Chondrocyte (in vitro differentiated cells): ENCODE measurements around the gene PES1. TPM values are rescaled to one million over a fixed set of nuclear protein-coding genes. Genes with fewer than 3 reads are reported as not detected.

Experiments used
- DNase-seq: peaks from one replicate; pipeline ENCODE4 v3.0.0; 2021; ENCODE audit warnings: mixed read lengths, low spot score
- H3K27ac Mint-ChIP-seq: one replicate; pipeline ENCODE4 v1.8.0; 2021; ENCODE audit warnings: mild to moderate bottlenecking, moderate library complexity, mixed read lengths; ENCODE audit not compliant: unreplicated experiment
- H3K27me3 Mint-ChIP-seq: 2 replicates; pipeline ENCODE4 v1.8.0; 2021; ENCODE audit warnings: low read depth, mixed read lengths
- H3K36me3 Mint-ChIP-seq: 2 replicates; pipeline ENCODE4 v1.8.0; 2021; ENCODE audit warnings: low read depth, mixed read lengths
- H3K4me1 Mint-ChIP-seq: 2 replicates; pipeline ENCODE4 v1.8.0; 2021; ENCODE audit warnings: low read depth, mild to moderate bottlenecking, mixed read lengths
- H3K4me3 Mint-ChIP-seq: one replicate; pipeline ENCODE4 v1.8.0; 2021; ENCODE audit warnings: mild to moderate bottlenecking, moderate library complexity, mixed read lengths; ENCODE audit not compliant: unreplicated experiment
- H3K9me3 Mint-ChIP-seq: 2 replicates; pipeline ENCODE4 v1.8.0; 2021; ENCODE audit warnings: low read depth, mixed read lengths
- total RNA-seq: library from RNA; stranded (reverse); gene quantifications from 3 replicates; pipeline ENCODE4 v1.2.1, GENCODE V29; 2021
- TF ChIP-seq, protein P1 (sequence below): fragments of 200-600 bp; sonication (generic); IDR thresholded peaks from 2 replicates; pipeline ENCODE4 v1.5.0; 2021; ENCODE audit warnings: antibody characterized with exemption, mild to moderate bottlenecking, moderate library complexity

The PES1 gene
- total RNA-seq, 1 donor from 2014 or later = 53.6 TPM

DNA sequence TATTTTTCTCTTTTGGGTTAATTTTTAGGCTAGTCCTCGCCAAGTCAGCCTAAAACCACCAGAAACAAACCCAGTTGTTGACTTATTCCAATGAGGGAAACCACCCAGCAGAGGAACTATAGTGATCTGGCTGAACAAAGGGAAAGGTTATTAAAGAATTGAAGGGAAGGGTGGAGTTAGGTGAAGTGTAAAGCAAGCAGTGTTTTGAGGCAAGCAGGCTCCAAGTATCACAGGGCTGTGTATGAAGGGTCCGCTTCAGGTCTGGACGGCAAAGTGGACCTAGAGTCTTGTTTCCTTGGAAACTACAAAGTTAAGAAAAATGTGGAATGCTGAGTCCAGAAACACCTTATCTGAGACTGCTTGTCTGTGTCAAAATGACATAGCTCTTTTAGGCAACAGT lies 12.1 kb upstream of the PES1 start:
- Mint-ChIP-seq H3K36me3 (no peaks in the 10 kb centered on the region), H3K9me3 (no peaks in the 10 kb centered on the region), H3K4me3 (no peak overlapping the region), H3K4me1 (peaks cover 32% of the 10 kb centered on the region), H3K27ac (no peak overlapping the region), H3K27me3 (no peaks in the 10 kb centered on the region)
- TF ChIP-seq, protein P1, sequence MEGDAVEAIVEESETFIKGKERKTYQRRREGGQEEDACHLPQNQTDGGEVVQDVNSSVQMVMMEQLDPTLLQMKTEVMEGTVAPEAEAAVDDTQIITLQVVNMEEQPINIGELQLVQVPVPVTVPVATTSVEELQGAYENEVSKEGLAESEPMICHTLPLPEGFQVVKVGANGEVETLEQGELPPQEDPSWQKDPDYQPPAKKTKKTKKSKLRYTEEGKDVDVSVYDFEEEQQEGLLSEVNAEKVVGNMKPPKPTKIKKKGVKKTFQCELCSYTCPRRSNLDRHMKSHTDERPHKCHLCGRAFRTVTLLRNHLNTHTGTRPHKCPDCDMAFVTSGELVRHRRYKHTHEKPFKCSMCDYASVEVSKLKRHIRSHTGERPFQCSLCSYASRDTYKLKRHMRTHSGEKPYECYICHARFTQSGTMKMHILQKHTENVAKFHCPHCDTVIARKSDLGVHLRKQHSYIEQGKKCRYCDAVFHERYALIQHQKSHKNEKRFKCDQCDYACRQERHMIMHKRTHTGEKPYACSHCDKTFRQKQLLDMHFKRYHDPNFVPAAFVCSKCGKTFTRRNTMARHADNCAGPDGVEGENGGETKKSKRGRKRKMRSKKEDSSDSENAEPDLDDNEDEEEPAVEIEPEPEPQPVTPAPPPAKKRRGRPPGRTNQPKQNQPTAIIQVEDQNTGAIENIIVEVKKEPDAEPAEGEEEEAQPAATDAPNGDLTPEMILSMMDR = no peak
- no peak for DNase-seq

DNA sequence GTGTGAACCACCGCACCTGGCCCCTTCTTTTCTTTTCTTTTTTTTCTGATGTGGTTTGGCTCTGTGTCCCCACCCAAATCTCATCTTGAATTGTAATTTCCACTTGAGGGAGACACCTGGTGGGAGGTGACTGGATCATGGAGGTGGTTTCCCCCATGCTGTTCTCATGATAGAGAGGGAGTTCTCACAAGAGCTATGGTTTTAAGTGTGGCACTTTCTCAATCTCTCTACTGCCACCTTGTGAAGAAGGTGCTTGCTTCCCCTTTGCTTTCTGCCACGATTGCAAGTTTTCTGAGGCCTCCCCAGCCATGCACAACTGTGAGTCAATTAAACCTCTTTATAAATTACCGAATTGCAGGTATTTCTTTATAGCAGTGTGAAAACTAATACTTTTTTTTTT lies 10.3 kb upstream of the PES1 start:
- H3K4me1 Mint-ChIP-seq = peaks cover 15% of the 10 kb centered on the region
- no peaks in the 10 kb centered on the region for H3K27me3 Mint-ChIP-seq
- TF ChIP-seq, protein P1 = peak; percentile 74
- H3K4me3 Mint-ChIP-seq = no peak overlapping the region
- no peaks in the 10 kb centered on the region for H3K36me3 Mint-ChIP-seq
- H3K27ac Mint-ChIP-seq = no peak overlapping the region
- no peak for DNase-seq
- H3K9me3 Mint-ChIP-seq = no peaks in the 10 kb centered on the region

DNA sequence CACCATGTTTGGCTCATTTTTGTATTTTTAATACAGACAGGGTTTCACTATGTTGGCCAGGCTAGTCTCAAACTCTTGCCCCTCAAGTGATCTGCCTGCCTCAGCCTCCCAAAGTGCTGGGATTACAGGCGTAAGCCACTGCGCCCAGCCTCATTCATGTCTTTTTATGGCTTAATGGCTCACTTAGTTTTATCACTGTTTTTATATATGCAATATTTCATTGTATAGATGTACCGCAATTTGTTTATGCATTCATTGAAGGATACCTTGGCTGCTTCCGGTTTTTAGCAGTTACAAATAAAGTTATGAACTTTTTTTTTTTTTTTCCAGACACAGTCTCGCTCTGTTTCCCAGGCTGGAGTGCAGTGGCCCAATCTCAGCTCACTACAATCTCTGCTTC lies 9.8 kb upstream of the PES1 start:
- H3K9me3 Mint-ChIP-seq = no peaks in the 10 kb centered on the region
- TF ChIP-seq, protein P1 = no peak
- no peak for DNase-seq
- H3K36me3 Mint-ChIP-seq = no peaks in the 10 kb centered on the region
- H3K27ac Mint-ChIP-seq = no peak overlapping the region
- H3K27me3 Mint-ChIP-seq = no peaks in the 10 kb centered on the region
- H3K4me3 Mint-ChIP-seq = no peak overlapping the region
- peaks cover 10% of the 10 kb centered on the region for H3K4me1 Mint-ChIP-seq

DNA sequence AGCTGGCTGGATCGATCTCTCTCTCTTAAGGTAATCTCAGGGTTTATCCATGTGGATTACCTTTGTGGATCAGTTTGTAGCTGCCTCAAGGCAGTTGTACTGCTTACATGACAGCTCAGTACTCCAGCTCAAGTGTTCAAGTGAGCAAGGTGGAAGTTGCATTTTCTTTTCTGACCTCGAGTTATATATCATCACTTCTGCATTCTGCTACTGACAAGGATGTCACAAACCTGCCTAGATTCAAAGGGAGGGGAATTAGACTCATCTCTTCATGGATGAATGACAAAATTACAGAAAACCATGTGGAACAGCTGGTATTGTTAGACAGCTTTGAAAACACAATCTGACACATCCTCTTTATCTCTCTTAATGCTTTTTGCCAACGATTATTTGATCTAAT lies 9.2 kb upstream of the PES1 start:
- H3K27ac Mint-ChIP-seq = no peak overlapping the region
- no peaks in the 10 kb centered on the region for H3K36me3 Mint-ChIP-seq
- H3K27me3 Mint-ChIP-seq = no peaks in the 10 kb centered on the region

DNA sequence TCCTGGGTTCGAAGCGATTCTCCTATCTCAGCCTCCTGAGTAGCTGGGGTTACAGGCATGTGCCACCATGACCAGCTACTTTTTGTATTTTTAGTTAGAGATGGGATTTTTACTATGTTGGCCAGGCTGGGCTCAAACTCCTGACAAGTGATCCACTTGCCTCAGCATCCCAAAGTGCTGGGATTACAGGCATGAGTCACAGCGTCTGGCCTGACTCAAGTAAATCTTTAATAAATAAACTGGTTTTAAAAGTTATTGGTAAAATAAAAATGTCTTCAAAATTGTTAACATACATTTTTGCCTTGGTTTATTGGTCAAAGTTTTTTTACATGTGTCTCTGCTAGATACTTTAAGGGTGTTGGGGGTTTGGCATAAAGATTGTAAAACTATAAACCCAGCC lies 7.3 kb upstream of the PES1 start:
- no peaks in the 10 kb centered on the region for H3K9me3 Mint-ChIP-seq
- H3K27me3 Mint-ChIP-seq = peaks cover 1% of the 10 kb centered on the region
- no peak overlapping the region for H3K27ac Mint-ChIP-seq
- no peaks in the 10 kb centered on the region for H3K36me3 Mint-ChIP-seq
- H3K4me3 Mint-ChIP-seq = no peak overlapping the region
- TF ChIP-seq, protein P1 = no peak
- DNase-seq = no peak
- H3K4me1 Mint-ChIP-seq = no peaks in the 10 kb centered on the region

More for the DNA sequence above, 9.2 kb upstream of the PES1 start:
- Mint-ChIP-seq H3K4me1 (peaks cover 4% of the 10 kb centered on the region), H3K9me3 (no peaks in the 10 kb centered on the region), H3K4me3 (no peak overlapping the region)
- DNase-seq = no peak
- TF ChIP-seq, protein P1 = no peak
